Renal cortical epithelial cell (primary cell): ENCODE results near the gene ZDHHC5. TPM values are rescaled to one million over a fixed set of nuclear protein-coding genes. Genes with fewer than 3 reads are reported as not detected.
"Not testable (repeated sequence)": the region's sequence is repeated elsewhere in the genome, so short reads cannot be mapped to it uniquely, and the experiment has no call there.

ENCODE experiments used
- DNase-seq: peaks from one replicate; pipeline ENCODE4 v3.0.0-alpha.2; 2011; ENCODE audit warnings: low read depth
- total RNA-seq: library from RNA; depleted of rRNA; stranded (reverse); fragments of >200 nt; gene quantifications from 2 replicates; pipeline ENCODE4 v1.2.3, GENCODE V29; 2014

ZDHHC5 gene
- total RNA-seq, 1 donor from 2014 or later: 79.9 TPM

- peak; percentile 60 for DNase-seq
Observed at GRCh38 chr11:57644748-57645688, 22.9 kb upstream of the ZDHHC5 start.

- DNase-seq: no peak
Observed at GRCh38 chr11:57645689-57646085, 22.2 kb upstream of the ZDHHC5 start.

GRCh38 chr11:57646194-57646798 lies 21.6 kb upstream of the ZDHHC5 start:
- no peak for DNase-seq

- DNase-seq: no peak
Observed at GRCh38 chr11:57646799-57647303, 21.1 kb upstream of the ZDHHC5 start.

GRCh38 chr11:57647372-57647771 lies 20.5 kb upstream of the ZDHHC5 start:
- no peak for DNase-seq

- no peak for DNase-seq
Observed at GRCh38 chr11:57647960-57648800, 19.7 kb upstream of the ZDHHC5 start.

GRCh38 chr11:57648801-57649735 lies 18.8 kb upstream of the ZDHHC5 start:
- DNase-seq: no peak

GRCh38 chr11:57649826-57650738 lies 17.8 kb upstream of the ZDHHC5 start, which contains the start of gene YPEL4:
Gene YPEL4, minus strand, starts transcription at chr11:57649912. Its CDS starts 2,805 bp downstream, at chr11:57647107.
- DNase-seq: peak; percentile 65

GRCh38 chr11:57650739-57651090 lies 17.2 kb upstream of the ZDHHC5 start:
- DNase-seq: peak; percentile 38

- DNase-seq: no peak
Observed at GRCh38 chr11:57651408-57651807, 16.5 kb upstream of the ZDHHC5 start.

GRCh38 chr11:57652230-57652629 lies 15.7 kb upstream of the ZDHHC5 start:
- not testable (repeated sequence) for DNase-seq

- DNase-seq: no peak
Observed at GRCh38 chr11:57652662-57653061, 15.3 kb upstream of the ZDHHC5 start.

GRCh38 chr11:57653163-57653562 lies 14.8 kb upstream of the ZDHHC5 start:
- DNase-seq: no peak

- no peak for DNase-seq
Observed at GRCh38 chr11:57656885-57657193, 11.1 kb upstream of the ZDHHC5 start.

- DNase-seq: peak; percentile 96
Observed at GRCh38 chr11:57657194-57658022, 10.5 kb upstream of the ZDHHC5 start, which contains the start of gene CLP1. Gene CLP1, plus strand, starts transcription at chr11:57657762. Its CDS starts 1,715 bp downstream, at chr11:57659477.

- DNase-seq: no peak
Observed at GRCh38 chr11:57658023-57658361, 9.9 kb upstream of the ZDHHC5 start.

- no peak for DNase-seq
Observed at GRCh38 chr11:57659669-57660068, 8.2 kb upstream of the ZDHHC5 start.

GRCh38 chr11:57662893-57663292 lies 5.0 kb upstream of the ZDHHC5 start:
- peak; percentile 38 for DNase-seq

GRCh38 chr11:57663975-57664374 lies 3.9 kb upstream of the ZDHHC5 start:
- no peak for DNase-seq
